GM19438 (cell line): Measurements from ENCODE around the gene KCNJ11.

ENCODE experiments used
- ATAC-seq: cut with Tn5 transposase; IDR thresholded peaks from one replicate; pipeline ENCODE4 v1.9.1; 2021; ENCODE audit warnings: low read depth; ENCODE audit not compliant: unreplicated experiment

The KCNJ11 gene

DNA sequence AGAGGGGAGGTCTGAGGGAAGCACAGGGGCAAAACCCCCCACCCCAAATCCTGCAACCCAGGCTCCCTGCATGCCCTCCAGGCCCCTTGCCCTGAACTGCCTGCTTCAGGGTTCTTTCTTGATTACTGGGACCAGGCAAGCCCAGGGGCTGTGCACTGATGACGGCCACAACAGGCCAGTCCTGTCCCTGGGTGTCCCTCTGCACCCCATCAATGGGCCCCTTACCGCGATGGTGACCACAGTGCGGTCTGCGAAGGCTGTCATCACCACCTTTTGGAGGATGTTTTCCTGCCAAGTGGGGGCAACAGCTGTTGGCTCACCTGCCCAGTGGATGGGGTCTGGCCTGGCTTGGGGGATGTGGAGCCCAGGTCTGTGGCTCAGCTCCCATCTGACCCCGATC is 5.0 kb upstream of the KCNJ11 start:
- no peak for ATAC-seq

DNA sequence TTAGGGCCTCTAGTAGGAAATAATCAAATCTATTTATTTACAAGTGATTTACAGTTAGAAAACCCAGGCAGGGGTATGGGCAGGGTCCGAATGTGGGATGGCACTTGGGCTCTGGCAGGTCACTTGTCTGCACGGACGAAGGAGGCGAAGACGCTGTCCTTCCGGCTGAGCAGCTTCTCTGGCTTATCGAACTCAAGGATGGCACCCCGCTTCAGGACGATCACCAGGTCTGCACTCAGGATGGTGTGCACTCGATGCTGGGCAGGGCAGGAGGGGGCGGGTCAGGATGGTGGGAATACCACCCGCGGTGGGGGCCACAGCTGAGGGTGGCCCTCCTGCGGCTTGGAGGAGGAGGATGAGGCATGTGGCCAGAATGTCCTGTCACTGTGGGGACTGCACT is 4.4 kb upstream of the KCNJ11 start:
- no peak for ATAC-seq

DNA sequence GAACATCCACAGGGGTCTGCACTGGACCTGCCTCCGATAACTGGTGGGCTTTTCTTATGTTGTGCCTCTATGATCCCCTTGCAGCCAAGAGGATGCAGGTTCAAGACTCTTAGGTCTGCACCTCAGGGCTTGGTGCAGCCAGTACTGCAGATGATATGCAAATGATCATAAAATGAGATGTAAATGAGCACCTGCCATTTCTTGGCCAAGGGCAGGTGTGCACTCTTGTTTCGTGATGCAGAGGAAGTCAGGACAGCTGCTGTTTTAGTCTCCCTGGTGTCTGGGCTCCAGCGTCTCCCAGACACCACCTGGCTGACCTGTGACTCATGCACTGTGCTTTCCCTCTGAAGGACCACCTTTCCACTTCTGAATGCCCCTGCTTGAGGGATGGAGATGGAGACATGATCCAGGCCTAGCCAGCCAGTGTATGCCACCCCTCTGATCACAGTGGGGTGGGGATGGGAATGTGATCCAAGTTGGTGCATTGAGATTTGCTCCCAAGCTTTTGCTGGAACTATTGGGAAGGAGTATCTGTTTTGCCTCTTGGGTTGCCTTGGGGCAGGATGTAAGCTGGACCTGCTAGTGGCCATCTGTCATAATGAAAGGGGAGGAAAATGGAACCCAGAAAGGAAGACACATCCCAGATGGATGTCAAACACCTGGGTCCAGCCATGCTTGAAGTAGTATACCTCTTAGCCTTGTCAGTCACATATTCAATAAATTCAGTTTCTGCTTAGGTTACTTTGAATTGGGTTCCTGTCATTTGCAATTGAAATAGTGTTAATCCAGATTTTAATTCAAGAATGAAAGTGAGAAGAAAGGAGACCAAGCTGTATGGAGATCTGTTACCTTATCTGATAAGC is 3.3 kb upstream of the KCNJ11 start:
- ATAC-seq, result no peak

DNA sequence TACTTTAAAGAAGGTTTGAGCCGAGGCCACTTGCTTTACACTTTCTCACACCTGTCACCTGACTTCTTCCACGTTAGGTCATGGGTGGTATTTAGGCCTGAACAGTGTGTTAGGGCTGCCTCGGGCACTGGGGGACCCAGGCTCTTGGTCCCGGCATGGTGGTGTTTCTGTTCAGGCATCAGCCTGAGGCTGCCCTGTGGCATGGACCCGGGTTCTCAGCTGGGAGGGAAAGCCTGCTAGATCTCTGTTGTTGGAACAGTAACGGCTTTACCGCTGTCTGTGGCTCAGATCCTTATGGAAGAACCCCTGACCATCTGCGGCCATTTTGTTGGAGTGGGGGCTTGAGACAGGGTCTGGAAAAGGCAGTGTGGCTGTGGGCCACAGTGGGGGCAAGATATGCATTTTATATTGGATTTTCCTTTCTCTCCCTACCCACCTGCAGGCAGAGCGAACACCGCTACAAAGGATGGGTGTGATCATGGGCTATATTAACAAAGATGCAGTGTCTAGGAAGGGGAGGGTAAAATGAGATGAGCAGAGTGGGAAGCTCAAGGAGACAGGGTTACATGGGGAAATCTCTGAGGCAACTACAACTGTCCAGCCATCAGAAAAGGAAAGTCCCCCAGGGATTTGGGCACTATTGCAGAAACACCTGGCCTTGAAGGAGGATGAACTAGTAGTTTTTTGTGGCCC is 1.6 kb upstream of the KCNJ11 start:
- peak; percentile 2 for ATAC-seq

DNA sequence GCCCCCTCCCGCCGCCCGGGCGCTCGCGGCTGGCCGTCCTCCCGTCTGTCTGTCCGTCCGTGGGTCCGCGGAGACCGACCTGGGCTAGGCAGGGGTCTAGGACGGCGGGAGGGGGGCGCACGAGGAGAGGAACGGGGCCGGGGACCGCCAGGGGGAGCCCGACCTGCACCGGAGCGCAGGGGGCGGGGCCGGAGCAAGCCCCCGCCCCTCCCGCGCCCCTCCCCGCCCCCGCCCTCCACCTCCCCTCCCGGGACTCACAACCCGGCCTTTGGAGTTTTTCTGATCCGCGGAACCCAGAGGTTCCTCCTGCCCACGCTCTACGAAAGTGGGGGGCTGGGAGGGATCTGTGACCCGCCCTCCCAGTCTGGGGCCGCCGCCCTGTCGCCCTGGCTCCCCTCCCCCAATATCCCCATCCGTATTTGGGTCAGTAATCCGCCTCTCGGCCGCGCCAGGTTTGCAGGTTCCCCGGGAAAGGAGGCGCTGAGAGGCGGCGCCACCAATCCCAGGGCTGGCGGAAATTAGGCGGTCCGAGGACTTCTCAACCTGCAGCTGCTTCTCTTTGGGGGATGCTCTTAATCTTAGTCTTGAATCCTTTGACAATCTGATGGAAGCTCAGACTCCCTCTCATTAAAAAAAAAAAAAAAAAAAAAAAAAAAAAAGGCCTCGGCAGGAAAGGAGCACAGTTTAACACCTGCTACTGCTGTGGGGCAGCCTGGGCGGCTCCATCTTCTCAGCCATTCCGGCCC is 925 bp upstream of the KCNJ11 start:
- peak; percentile 63 for ATAC-seq

GRCh38 chr11:17387811-17388210 is 648 bp downstream of the KCNJ11 start:
- no peak for ATAC-seq

GRCh38 chr11:17387254-17387653 is 1.2 kb downstream of the KCNJ11 start:
- no peak for ATAC-seq

DNA sequence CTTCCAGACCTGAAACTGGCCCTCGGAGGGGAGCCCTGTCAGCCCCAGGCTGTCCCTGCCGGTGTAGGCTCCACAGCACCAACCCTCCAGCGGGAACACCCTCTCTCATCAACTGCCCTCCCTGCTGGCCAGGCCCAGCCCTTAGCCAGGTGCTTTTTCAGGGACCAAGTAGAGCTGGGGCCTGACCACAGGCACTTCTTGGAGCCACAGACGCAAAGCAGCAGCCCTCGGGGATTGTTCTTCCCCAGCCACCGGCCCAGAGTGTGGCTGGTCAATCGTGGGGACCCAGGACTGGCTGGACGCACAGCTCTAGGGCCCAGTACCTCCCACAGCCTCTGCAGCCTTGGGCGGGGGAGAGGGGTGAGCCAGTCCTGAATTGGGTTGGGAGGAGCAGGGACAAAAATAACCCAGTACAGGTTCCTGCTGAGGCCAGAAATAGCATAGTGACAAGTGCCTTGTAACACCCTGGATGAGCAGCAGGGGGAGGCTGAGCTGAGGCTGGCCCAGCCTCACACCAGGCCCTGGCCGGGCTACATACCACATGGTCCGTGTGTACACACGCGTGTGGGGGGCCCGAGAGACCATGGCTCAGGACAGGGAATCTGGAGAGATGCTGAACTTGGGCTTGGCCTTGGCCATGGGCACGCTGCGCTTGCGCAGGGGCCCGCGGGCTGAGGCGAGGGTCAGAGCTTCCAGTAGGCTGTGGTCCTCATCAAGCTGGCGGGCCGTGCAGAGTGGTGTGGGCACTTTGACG is 2.0 kb downstream of the KCNJ11 start:
- peak; percentile 46 for ATAC-seq

GRCh38 chr11:17385926-17386325 is 2.5 kb downstream of the KCNJ11 start:
- no peak for ATAC-seq

DNA sequence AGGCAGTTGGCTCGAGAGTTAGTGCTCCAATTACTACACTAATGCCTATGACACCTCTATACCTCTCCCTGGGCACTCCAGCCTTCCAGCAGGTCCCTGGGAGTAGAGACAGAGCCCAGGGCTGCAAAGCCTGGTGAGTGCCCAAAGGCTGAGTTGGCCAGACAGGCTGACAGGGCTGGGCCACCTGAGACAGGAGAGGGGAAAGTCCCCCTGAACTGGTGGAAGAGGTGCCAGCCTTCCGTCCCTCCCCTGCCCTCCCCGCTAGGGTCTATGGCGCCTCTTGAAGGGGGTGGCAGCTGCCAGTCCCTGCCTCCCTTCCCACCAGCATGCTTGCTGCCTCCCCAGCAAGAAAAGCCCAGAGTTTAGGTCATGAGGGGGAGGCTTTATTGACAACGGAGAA is 3.0 kb downstream of the KCNJ11 start:
- no peak for ATAC-seq

DNA sequence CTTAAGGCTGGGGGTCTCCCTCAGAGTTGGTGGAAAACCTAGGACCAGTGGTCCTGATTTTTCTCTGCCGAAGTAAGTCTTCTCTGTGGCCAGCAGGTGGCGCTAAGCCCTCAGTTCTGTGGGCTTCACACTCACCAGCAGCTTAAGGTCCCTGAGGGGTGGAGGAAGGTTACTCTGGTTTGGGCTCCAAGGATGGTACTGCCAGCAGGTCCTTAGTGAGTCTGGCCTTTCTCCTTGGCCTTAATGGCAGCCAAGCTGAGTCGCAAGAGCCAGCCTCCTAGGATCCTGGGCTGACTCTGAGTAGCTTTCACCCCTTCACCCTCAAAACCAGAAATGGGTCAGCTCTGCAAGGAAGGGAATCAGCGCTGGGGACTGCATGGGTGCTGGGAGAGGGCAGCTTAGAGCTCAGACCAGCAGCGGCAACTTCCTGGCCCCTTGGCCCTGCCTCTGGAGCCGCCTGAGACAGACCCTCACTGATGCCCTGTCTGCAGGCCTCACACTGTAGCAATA is 4.4 kb downstream of the KCNJ11 start:
- peak; percentile 56 for ATAC-seq

GRCh38 chr11:17383461-17383860 is 5.0 kb downstream of the KCNJ11 start:
- no peak for ATAC-seq

DNA sequence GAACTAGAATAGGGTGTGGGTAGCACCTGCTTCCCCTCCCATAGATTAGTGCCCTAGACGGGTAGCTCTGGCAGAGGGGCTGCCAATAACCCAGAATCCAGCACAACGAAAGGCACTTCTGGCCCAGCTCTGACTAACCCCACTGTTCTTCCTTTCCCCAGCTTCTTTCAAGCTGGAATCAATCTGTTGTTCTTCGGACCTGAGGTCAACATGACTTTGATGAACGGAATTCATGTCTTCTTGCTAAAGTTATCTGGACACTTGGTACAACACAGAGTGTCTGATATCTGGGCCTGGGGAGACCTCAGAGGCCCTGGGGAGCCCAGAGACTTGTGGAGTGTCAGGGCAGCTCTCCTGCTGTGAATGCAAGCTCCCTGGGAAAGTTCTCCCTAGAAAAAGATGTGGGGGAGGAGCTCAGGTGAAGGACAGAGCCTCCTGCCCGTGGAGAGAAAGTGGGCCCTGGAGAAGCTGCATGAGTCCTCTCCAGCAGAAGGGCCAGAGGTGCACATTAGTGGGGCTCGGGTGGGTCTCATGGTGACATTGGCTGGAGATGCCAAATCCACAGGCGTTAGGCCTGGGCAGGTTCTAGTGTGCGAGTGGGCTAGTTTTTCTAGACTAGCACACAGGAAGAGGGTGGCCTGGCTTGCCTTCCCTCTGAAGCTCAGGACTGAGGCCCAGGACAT is 6.3 kb downstream of the KCNJ11 start:
- no peak for ATAC-seq

DNA sequence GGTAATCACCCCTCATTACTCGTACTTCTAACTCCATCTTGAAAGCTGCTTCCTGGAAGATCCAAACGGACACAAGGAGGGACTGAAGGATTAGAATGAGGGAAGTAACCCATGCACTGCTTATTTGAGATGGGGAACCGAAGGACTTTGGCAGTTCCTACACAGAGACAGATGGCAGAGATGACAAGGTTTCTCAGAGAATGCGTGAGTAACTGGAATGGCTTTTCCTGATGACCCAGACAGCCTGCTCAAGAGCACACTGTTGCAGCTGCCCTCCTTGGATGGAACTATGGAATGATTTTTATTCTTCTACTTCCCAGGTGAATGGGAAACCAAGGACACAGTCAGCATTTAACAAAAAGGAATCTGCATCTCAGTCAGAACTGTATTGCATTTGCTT is 7.3 kb downstream of the KCNJ11 start:
- ATAC-seq, result no peak

GRCh38 chr11:17379383-17380180 is 8.9 kb downstream of the KCNJ11 start:
- ATAC-seq, result no peak

GRCh38 chr11:17378655-17379054 is 9.8 kb downstream of the KCNJ11 start:
- no peak for ATAC-seq

- ATAC-seq, result no peak
Measured at GRCh38 chr11:17376493-17376892, 12.0 kb downstream of the KCNJ11 start.

- no peak for ATAC-seq
Measured at GRCh38 chr11:17375547-17375946, 12.9 kb downstream of the KCNJ11 start.

DNA sequence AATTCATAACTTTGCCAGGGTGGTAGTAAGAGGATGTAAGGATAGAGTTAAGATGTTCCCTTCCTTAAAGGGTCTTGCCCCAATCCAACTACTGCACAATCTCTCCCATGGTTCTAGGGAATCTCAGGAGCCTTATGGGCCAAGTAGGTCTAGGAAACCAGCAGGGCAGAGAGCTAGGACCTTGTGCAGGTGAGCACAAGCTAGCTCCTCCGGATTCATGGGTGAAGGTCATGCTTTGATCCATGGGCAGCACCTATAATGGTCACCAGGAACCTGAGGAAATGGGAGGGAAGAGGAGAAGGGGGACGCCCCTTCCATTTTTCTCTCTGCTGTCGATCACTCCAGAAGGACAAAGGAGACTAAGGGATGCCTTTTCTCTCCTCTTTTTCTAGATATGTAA is 16.8 kb downstream of the KCNJ11 start:
- no peak for ATAC-seq
